H1 (cell line): ENCODE data around the gene ESR1. TPM values are rescaled to one million over a fixed set of nuclear protein-coding genes. Genes with fewer than 3 reads are reported as not detected.

Experiments used
- CTCF ChIA-PET: fragments of 300-600 bp; sonication (Branson Sonifier 250); formaldehyde crosslinking; loops from one replicate; lab custom pipeline; 2021; ENCODE audit not compliant: partially characterized antibody; lab: Charles Lee
- POLR2A ChIA-PET: fragments of 300-600 bp; sonication (Branson Sonifier 250); formaldehyde crosslinking; loops from one replicate; lab custom pipeline; 2021; ENCODE audit warnings: inconsistent platforms; ENCODE audit not compliant: partially characterized antibody; lab: Charles Lee
- DNase-seq, 2 experiments: peaks; one replicate each; pipeline versions ENCODE4 v3.0.0 to v3.0.0-alpha.2; 2010 to 2022; ENCODE audit warnings: low spot score in 2 of 2, low read depth in 1 of 2, mixed read lengths in 1 of 2
- FAIRE-seq: peaks from 2 replicates; lab custom pipeline; 2011; peaks lifted over from hg19 to GRCh38; lab: Jason Lieb, UNC
- H2AFZ ChIP-seq: 2 replicates; pipeline ENCODE4 v1.8.1; 2012; ENCODE audit warnings: low read length, inconsistent platforms
- H2AK5ac ChIP-seq: 2 replicates; pipeline ENCODE4 v1.6.1; 2013; ENCODE audit warnings: low read depth, low read length
- H2BK120ac ChIP-seq: replicated peaks from 2 replicates; pipeline ENCODE3; 2013; ENCODE audit warnings: low read depth, low read length, inconsistent platforms
- H2BK12ac ChIP-seq: 2 replicates; pipeline ENCODE4 v1.6.1; 2013; ENCODE audit warnings: low read depth, low read length
- H2BK15ac ChIP-seq: 2 replicates; pipeline ENCODE4 v1.6.1; 2013; ENCODE audit warnings: low read length
- H2BK20ac ChIP-seq: 2 replicates; pipeline ENCODE4 v1.6.1; 2013; ENCODE audit warnings: low read length
- H2BK5ac ChIP-seq: 2 replicates; pipeline ENCODE4 v1.6.1; 2013; ENCODE audit warnings: low read depth, low read length
- H3K14ac ChIP-seq: 2 replicates; pipeline ENCODE4 v1.6.1; 2013; ENCODE audit warnings: inconsistent platforms; ENCODE audit not compliant: insufficient read length
- H3K18ac ChIP-seq: 2 replicates; pipeline ENCODE4 v1.6.1; 2013; ENCODE audit warnings: low read length; ENCODE audit errors: extremely low read depth
- H3K23ac ChIP-seq: 2 replicates; pipeline ENCODE4 v1.6.1; 2013; ENCODE audit warnings: inconsistent platforms; ENCODE audit not compliant: insufficient read length
- H3K23me2 ChIP-seq: 2 replicates; pipeline ENCODE4 v1.6.1; 2013; ENCODE audit warnings: low read depth, low read length
- H3K27ac ChIP-seq: 2 replicates; pipeline ENCODE4 v1.6.1; 2011; ENCODE audit warnings: low read depth, low read length, inconsistent platforms
- H3K27me3 ChIP-seq, 4 experiments: replicated peaks in 1 of 4; 1 replicate in 1 of 4; 2 replicates in 3 of 4; pipeline versions ENCODE4 v1.6.1 to v1.8.1; 2011 to 2013; ENCODE audit warnings: low read length in 3 of 4, mild to moderate bottlenecking in 3 of 4, inconsistent platforms in 2 of 4, mixed read lengths in 2 of 4, moderate library complexity in 1 of 4; ENCODE audit not compliant: control insufficient read depth in 3 of 4, insufficient read depth in 3 of 4; ENCODE audit errors: extremely low read depth in 1 of 4
- H3K36me3 ChIP-seq, 4 experiments: 2 replicates each; pipeline versions ENCODE4 v1.6.1 to v1.8.1; 2011 to 2013; ENCODE audit warnings: mild to moderate bottlenecking in 4 of 4, low read length in 3 of 4, moderate library complexity in 2 of 4, control low read depth in 1 of 4, inconsistent platforms in 1 of 4; ENCODE audit not compliant: insufficient read depth in 4 of 4, control insufficient read depth in 2 of 4
- H3K4ac ChIP-seq: replicated peaks from 2 replicates; pipeline ENCODE3; 2013; ENCODE audit warnings: low read length, low read depth, mixed read lengths, inconsistent platforms; ENCODE audit not compliant: insufficient read length
- H3K4me1 ChIP-seq, 4 experiments: replicated peaks in 1 of 4; 1 replicate in 1 of 4; 2 replicates in 3 of 4; pipeline versions ENCODE4 v1.6.1 to v1.8.1; 2011 to 2013; ENCODE audit warnings: low read length in 3 of 4, inconsistent platforms in 2 of 4, mixed read lengths in 1 of 4; ENCODE audit not compliant: insufficient read depth in 4 of 4, control insufficient read depth in 3 of 4
- H3K4me2 ChIP-seq, 2 experiments: 2 replicates each; pipeline versions ENCODE4 v1.6.1 to v1.8.1; 2011 to 2013; ENCODE audit warnings: low read depth in 2 of 2, low read length in 2 of 2, control low read depth in 1 of 2, inconsistent platforms in 1 of 2, mild to moderate bottlenecking in 1 of 2; ENCODE audit not compliant: insufficient read depth in 1 of 2
- H3K4me3 ChIP-seq, 4 experiments: fragments of 200-600, 300-600 bp in 1 of 4; sonication (generic), shearing (Covaris generic), sonication (Bioruptor Twin) in 1 of 4; 2 replicates each; pipeline versions ENCODE4 v1.5.1 to v1.8.1; 2011 to 2016; ENCODE audit warnings: low read length in 4 of 4, low read depth in 3 of 4, control low read depth in 2 of 4, inconsistent platforms in 2 of 4, mild to moderate bottlenecking in 2 of 4, mixed read lengths in 1 of 4, moderate library complexity in 1 of 4; ENCODE audit not compliant: insufficient read depth in 2 of 4; ENCODE audit errors: extremely low read depth in 1 of 4
- H3K56ac ChIP-seq: replicated peaks from 2 replicates; pipeline ENCODE3; 2013; ENCODE audit warnings: low read depth, mild to moderate bottlenecking, mixed read lengths, low read length, inconsistent platforms; ENCODE audit not compliant: insufficient read length
- H3K79me1 ChIP-seq: 2 replicates; pipeline ENCODE4 v1.6.1; 2013; ENCODE audit warnings: low read depth, low read length, control low read depth
- H3K79me2 ChIP-seq, 2 experiments: 2 replicates each; pipeline versions ENCODE4 v1.6.1 to v1.8.1; 2012 to 2013; ENCODE audit warnings: low read length in 2 of 2, mild to moderate bottlenecking in 2 of 2, inconsistent platforms in 1 of 2; ENCODE audit not compliant: insufficient read depth in 2 of 2, control insufficient read depth in 1 of 2
- H3K9ac ChIP-seq, 4 experiments: replicated peaks in 1 of 4; 1 replicate in 1 of 4; 2 replicates in 3 of 4; pipeline versions ENCODE4 v1.6.1 to v1.8.1; 2011 to 2013; ENCODE audit warnings: low read depth in 3 of 4, low read length in 3 of 4, control low read depth in 2 of 4, mild to moderate bottlenecking in 2 of 4, moderate library complexity in 2 of 4, inconsistent platforms in 1 of 4; ENCODE audit errors: extremely low read depth in 1 of 4
- H3K9me3 ChIP-seq, 2 experiments: 2 replicates each; pipeline versions ENCODE4 v1.6.1 to v1.8.1; 2012 to 2013; ENCODE audit warnings: mild to moderate bottlenecking in 2 of 2, moderate library complexity in 2 of 2, control low read depth in 1 of 2, inconsistent platforms in 1 of 2, low read depth in 1 of 2, low read length in 1 of 2, mixed read lengths in 1 of 2; ENCODE audit not compliant: insufficient read depth in 2 of 2
- H4K20me1 ChIP-seq, 2 experiments: replicated peaks in 1 of 2; 2 replicates each; pipeline versions ENCODE3 to v1.8.1; 2011 to 2013; ENCODE audit warnings: inconsistent platforms in 2 of 2, low read length in 2 of 2, mild to moderate bottlenecking in 1 of 2; ENCODE audit not compliant: insufficient read depth in 2 of 2, control insufficient read depth in 1 of 2
- H4K5ac ChIP-seq: 2 replicates; pipeline ENCODE4 v1.6.1; 2013; ENCODE audit warnings: low read length, low read depth, mixed read lengths, inconsistent platforms; ENCODE audit not compliant: insufficient read length
- H4K8ac ChIP-seq: 2 replicates; pipeline ENCODE4 v1.8.0; 2013; ENCODE audit warnings: mild to moderate bottlenecking, moderate library complexity, low read length, inconsistent platforms; ENCODE audit not compliant: insufficient read depth; ENCODE audit errors: extremely low read depth
- H4K91ac ChIP-seq: replicated peaks from 2 replicates; pipeline ENCODE3; 2013; ENCODE audit warnings: low read length, mixed read lengths, inconsistent platforms; ENCODE audit not compliant: insufficient read length
- CBX5 ChIP-seq: fragments of 300-800, 300-1000 bp; sonication (generic); IDR thresholded peaks from 2 replicates; pipeline ENCODE4 v1.7.1; 2016; ENCODE audit warnings: antibody characterized with exemption, low read length, low read depth
- CBX8 ChIP-seq: fragments of 300-800, 300-1000 bp; sonication (generic); IDR thresholded peaks from 2 replicates; pipeline ENCODE4 v1.7.1; 2016; ENCODE audit warnings: low read depth, low read length, borderline replicate concordance
- JUN ChIP-seq: IDR thresholded peaks from 2 replicates; pipeline ENCODE4 v1.6.1; 2011; ENCODE audit warnings: low read depth, mild to moderate bottlenecking, improper control_type of control experiment, low read length
- KDM5A ChIP-seq: fragments of 200-600 bp; IDR thresholded peaks from 2 replicates; pipeline ENCODE4 v1.7.1; 2012; ENCODE audit warnings: mild to moderate bottlenecking, low read length, inconsistent platforms, mixed read lengths
- POLR2AphosphoS5 ChIP-seq: IDR thresholded peaks from 2 replicates; pipeline ENCODE4 v1.6.1; 2011; ENCODE audit warnings: low read depth, low read length
- TBP ChIP-seq: IDR thresholded peaks from 2 replicates; pipeline ENCODE4 v1.6.1; 2011; ENCODE audit warnings: low read depth, low read length, improper control_type of control experiment
- TCF12 ChIP-seq: IDR thresholded peaks from 2 replicates; pipeline ENCODE4 v1.6.1; 2011; ENCODE audit warnings: low read depth, mild to moderate bottlenecking, low read length
- WGBS, 2 experiments: shearing (Covaris generic) in 1 of 2; methylation state at CpG; one replicate each; pipeline versions ENCODE4 v1.1.6 to v1.1.7; 2013 to 2015; ENCODE audit warnings: low lambda C conversion rate in 2 of 2, mixed read lengths in 2 of 2, inconsistent platforms in 1 of 2, low coverage in 1 of 2, missing lambda C conversion rate in 1 of 2; ENCODE audit not compliant: insufficient replicate concordance in 2 of 2, insufficient coverage in 1 of 2, insufficient read length in 1 of 2; ENCODE audit errors: extremely low coverage in 1 of 2, missing lambda C conversion rate in 1 of 2; 5-methylcytosine and 5-hydroxymethylcytosine counted together
- polyA plus RNA-seq, 7 experiments: library from polyadenylated mRNA; depleted of rRNA in 3 of 7; stranded (reverse) in 5 of 7; unstranded in 2 of 7; fragments of >200 nt in 5 of 7; fragments of 200-250 nt in 2 of 7; gene quantifications; 1 replicate in 5 of 7; 2 replicates in 1 of 7; 4 replicates in 1 of 7; pipeline versions ENCODE4 v1.2.1 to v1.2.3, GENCODE V29; 2011 to 2013; ENCODE audit warnings: missing spikeins in 2 of 7, mixed read lengths in 2 of 7
- total RNA-seq: library from RNA; stranded (reverse); fragmentation: NEBNext Ultra II Directional; extraction: Animal tissue kit (Norgen Biotek cat#: 25700); gene quantifications from 2 replicates; pipeline ENCODE4 v1.2.1, GENCODE V29; 2021
- TF ChIP-seq, protein P1 (sequence below): IDR thresholded peaks from 2 replicates; pipeline ENCODE4 v1.6.1; 2011; ENCODE audit warnings: low read depth, mild to moderate bottlenecking, low read length; ENCODE audit not compliant: insufficient read depth

Gene ESR1
- total and polyA plus RNA-seq, 2 of the 8 experiments (the other 6 are each of a cell fraction or from before 2014, with no cell fraction given), result 0.03 to 0.17 TPM

DNA sequence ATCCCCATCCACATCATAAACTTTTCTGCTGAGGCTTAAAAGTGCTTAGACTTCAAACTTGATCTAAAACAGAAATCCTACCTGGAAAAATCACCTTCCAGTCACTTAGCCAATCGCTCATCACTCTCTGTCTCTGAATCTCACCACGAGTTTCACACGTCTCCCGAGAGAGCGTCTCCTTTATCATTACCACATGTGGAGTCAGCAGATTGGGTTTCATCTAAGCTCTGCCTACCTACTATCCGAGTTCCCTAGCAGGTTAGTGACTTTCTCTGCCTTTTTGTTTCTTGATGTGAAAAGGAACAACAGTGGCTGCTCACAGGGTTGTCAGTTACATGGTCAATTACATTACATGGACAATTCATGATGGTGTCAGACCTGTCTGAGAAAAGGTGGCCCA is 286.2 kb downstream of the ESR1 start:
- whole genome bisulfite sequencing, 2 experiments, result 94% methylated on average over 6 of the region's 6 CpGs; no CpG with 5 or more reads in 1 of the 2 experiments
- Histone ChIP-seq H2BK120ac (no peak overlapping the region), H3K36me3 (no peaks in the 10 kb centered on the region), H3K4me3 (no peak overlapping the region), H3K27ac (no peak overlapping the region), H4K8ac (no peak overlapping the region), H2BK15ac (no peak overlapping the region), H3K56ac (no peak overlapping the region), H2BK12ac (no peak overlapping the region), H2AFZ (no peak overlapping the region), H3K27me3 (no peaks in the 10 kb centered on the region), H3K23ac (no peak overlapping the region), H3K4me1 (peaks cover 0 to 4% (median 0%) of the 10 kb centered on the region in 4 experiments; a peak in 1 of 7 replicates), H3K79me2 (no peaks in the 10 kb centered on the region), H4K91ac (no peak overlapping the region), H2BK20ac (no peak overlapping the region), H3K14ac (no peak overlapping the region), H4K20me1 (no peaks in the 10 kb centered on the region), H3K23me2 (no peaks in the 10 kb centered on the region), H3K79me1 (no peaks in the 10 kb centered on the region), H4K5ac (no peak overlapping the region), H3K9me3 (no peaks in the 10 kb centered on the region), H3K4ac (no peak overlapping the region), H2BK5ac (no peak overlapping the region), H2AK5ac (no peak overlapping the region), H3K4me2 (no peak overlapping the region), H3K9ac (no peak overlapping the region), H3K18ac (no peak overlapping the region)
- TF ChIP-seq CBX8, result no peak
- no peak for TF ChIP-seq CBX5
- TF ChIP-seq TBP, result no peak
- TF ChIP-seq POLR2AphosphoS5, result no peak
- no peak for TF ChIP-seq KDM5A
- TF ChIP-seq TCF12, result no peak
- TF ChIP-seq, protein P1, sequence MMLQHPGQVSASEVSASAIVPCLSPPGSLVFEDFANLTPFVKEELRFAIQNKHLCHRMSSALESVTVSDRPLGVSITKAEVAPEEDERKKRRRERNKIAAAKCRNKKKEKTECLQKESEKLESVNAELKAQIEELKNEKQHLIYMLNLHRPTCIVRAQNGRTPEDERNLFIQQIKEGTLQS, result no peak
- no peak for TF ChIP-seq JUN
- no peak for DNase-seq
- FAIRE-seq, result no peak
- ChIA-PET CTCF (interaction anchor here (1.5 kb wide), 1 partner anchor 15 kb away, joined by 3 read pairs; no protein-coding TSS in a partner anchor), POLR2A (no interaction called here)
